NCI-H2171 (cell line): Measurements from ENCODE around the gene TENM4.
"Not testable (repeated sequence)": the region's sequence is repeated elsewhere in the genome, so short reads cannot be mapped to it uniquely, and the experiment has no call there.

Experiments
- DNase-seq: peaks from one replicate; lab custom pipeline; 2025; lab: John Stamatoyannopoulos, UW

TENM4 gene

GRCh38 chr11:78835646-78836045, 605.2 kb downstream of the TENM4 start:
- DNase-seq: no peak

- DNase-seq: no peak
Observed at GRCh38 chr11:78834886-78835285, 605.9 kb downstream of the TENM4 start.

- DNase-seq: no peak
Observed at GRCh38 chr11:78833237-78833636, 607.6 kb downstream of the TENM4 start.

- DNase-seq: no peak
Observed at GRCh38 chr11:78832226-78832947, 608.4 kb downstream of the TENM4 start.

DNA sequence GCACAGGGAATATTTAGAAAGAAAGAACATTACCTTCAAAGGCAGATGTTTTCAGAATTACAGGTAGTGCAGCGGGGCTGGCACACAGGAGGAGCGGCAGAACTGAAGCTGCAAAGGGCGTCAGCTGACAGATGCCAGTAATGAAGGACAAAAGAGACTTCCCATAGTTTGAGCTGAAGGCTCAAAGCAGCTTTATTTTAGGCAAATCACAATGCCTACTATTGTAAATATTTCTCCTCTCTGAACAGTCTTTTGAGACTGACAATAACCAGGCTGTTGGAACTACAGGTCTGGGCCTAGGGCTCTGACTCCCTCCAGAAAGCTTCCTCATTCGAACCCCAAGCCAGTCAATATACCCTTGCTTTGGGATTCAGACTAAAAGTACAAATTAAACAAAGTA, 609.3 kb downstream of the TENM4 start:
- no peak for DNase-seq

- no peak for DNase-seq
Observed at GRCh38 chr11:78830277-78830819, 610.5 kb downstream of the TENM4 start.

GRCh38 chr11:78829146-78829545, 611.7 kb downstream of the TENM4 start:
- no peak for DNase-seq

DNA sequence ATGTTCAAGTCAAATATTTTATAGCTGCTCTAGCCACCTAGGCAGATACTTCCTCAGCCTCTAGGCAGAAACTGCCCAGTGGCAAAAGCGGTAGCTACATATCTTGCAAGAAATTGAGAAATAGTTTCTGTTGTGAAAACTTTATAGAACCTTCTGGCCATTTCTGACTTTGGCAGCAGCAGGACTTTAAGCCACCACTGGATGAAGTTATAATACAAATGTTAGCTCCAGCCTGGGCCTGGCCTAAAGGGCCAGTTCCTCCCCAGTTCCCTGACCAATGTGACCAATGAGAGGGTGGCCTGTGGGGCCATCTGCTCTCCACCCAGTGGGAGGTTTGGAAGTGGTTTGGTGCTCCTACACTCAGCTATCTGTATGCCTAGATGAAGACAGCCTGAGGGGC, 612.2 kb downstream of the TENM4 start:
- no peak for DNase-seq

GRCh38 chr11:78827291-78827690, 613.5 kb downstream of the TENM4 start:
- DNase-seq: not testable (repeated sequence)

DNA sequence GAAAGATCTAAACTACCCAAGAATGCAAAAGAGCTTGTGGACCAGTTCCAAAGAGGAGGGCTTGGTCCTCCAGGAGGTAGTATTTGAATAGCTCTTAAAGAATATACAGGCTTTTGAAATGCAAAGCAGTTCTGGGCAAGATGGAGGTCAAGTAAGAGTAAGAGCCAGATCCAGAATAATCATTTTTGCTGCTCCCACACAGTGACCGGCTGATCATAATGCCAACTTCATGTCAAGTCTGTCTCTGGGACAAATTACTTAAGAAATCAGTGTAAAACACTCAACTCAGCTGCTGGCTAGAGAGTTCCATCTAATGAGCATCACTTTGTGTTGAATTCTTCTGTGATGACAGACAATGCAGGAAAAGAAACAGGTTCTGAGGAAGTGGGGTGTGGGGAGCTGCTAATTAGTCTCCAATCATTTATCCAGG, 615.2 kb downstream of the TENM4 start:
- no peak for DNase-seq

GRCh38 chr11:78823588-78823987, 617.2 kb downstream of the TENM4 start:
- DNase-seq: no peak

GRCh38 chr11:78822931-78823423, 617.9 kb downstream of the TENM4 start:
- DNase-seq: no peak

DNA sequence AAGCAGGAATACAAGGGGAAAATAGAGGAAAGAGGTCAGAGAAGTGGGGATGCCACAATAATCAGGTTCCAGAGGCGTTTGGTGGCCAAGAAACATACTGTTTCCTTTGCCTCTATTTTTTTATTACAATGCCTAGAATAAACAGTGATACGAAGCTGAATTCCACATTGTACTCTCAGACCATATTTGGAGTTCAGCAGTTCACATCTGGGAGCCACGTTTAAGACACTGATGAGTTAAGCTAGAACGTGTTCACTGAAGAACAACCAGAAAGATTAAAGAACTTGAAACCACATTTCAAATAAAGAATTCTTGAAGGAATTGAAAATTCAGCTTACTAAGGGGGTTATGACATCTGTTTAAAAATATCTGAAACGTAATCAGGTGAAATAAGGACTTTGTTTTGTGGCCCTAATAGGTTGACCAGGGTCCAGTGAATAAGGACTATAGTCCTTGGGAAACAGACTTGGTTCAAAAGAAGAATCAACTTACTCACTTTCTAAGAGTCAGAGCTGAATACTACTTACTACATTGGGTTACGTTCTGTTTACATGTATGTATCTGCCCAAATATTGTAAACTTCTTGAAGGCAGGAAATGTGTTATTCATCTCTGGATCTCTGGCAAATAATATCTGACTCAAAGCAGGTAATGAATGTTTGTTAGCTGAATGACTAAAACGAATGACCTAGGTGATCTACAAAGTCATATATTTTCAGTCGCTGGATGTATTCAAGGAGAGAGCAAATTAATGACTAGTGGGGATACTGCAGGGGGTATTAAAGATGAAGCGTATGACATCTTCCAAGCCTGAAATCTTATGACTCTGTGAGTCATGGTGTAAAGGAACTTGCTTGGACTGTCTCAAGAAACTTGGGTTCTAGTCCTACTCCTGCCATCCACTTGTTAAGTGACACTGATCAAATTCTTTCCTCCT, 619.2 kb downstream of the TENM4 start:
- DNase-seq: no peak

DNA sequence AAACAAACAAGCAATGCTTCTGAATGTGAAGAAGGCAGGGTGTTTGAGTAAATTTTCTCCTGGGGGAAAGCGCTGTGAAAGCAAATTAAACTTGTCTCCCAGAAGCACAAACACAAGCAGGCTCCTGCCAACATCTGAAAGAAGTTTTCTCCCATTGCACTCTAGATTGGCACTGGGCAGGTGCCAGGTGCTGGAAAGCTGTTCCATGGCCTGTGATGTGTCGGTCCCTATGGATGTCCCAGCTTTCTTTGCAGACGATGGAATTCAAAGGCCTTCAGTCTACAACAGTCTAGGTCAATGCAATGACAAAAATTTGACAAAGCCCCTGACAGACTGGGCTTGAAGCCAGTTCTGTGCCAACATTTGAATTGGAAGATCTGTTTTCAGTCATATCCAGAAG, 620.1 kb downstream of the TENM4 start:
- DNase-seq: no peak

DNA sequence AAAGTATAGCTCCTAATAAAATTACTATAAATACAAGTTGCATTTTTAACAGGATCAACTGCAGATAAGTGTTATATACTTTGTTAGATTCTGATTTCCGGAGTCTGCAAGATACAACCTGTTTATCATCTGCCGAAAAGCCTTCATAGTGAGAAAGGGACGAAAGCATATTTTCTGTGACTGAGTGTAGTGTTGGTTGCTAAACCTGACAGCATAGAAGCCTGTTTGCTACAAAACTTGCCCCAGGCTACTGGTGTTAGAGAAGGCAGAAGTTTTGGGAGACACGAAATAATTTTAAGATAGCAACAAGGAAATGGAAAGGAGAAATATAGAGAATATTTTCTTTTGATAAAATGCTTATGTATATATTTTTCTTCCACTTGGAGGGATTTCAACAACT, 622.6 kb downstream of the TENM4 start:
- DNase-seq: no peak

GRCh38 chr11:78815831-78816230, 625.0 kb downstream of the TENM4 start:
- DNase-seq: no peak

GRCh38 chr11:78812513-78813293, 628.1 kb downstream of the TENM4 start:
- DNase-seq: no peak

DNA sequence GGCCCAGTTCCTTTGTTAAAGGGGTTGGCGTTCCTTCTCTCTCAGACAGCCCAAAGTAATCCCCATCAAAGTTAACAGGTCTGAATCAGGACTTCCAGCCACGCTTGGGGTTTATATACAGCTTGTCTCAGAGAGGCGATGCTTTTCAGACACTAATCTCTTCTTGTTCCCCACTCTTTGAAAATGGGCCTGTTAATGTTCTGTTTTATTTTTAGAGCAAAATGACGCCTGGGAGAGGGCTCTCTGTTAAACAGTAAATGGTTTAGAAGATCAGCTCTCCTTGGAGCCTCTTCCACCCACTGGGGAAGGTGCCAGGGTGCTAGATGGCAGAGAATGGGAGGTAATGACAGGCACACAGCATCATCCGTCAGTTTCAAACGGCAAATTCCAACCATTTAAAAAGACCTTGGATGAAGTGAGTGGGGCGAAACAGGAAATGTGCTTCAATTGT, 630.2 kb downstream of the TENM4 start:
- DNase-seq: no peak

GRCh38 chr11:78809931-78810541, 630.8 kb downstream of the TENM4 start:
- DNase-seq: no peak

GRCh38 chr11:78808923-78809322, 631.9 kb downstream of the TENM4 start:
- DNase-seq: no peak

- no peak for DNase-seq
Observed at GRCh38 chr11:78807351-78807750, 633.5 kb downstream of the TENM4 start.
